K562 (cell line): ENCODE results near the gene LDLRAD3. TPM values are rescaled to one million over a fixed set of nuclear protein-coding genes. Genes with fewer than 3 reads are reported as not detected.

Source experiments
- ATAC-seq: fragments of 200-7000 bp; cut with Tn5 transposase; 3 replicates; pipeline ENCODE4 v1.9.1; 2020; ENCODE audit warnings: moderate library complexity
- BruUV-seq: library from RNA; stranded (reverse); fragments of 400-500 nt; replicated peaks from 2 replicates; lab custom pipeline; 2021; lab: Mats Ljungman, UMichigan
- CTCF ChIA-PET: fragments of 300-600 bp; formaldehyde crosslinking; extraction: SDS; loops from one replicate; lab custom pipeline; 2021; ENCODE audit warnings: low intra/inter-chr PET ratio; lab: Yijun Ruan, JAX
- POLR2A ChIA-PET: fragments of 300-600, 350-650 bp; sonication (Branson Sonifier 250); formaldehyde crosslinking; extraction: SDS; loops from one replicate; lab custom pipeline; 2021; ENCODE audit warnings: antibody characterized with exemption, inconsistent platforms; lab: Yijun Ruan, JAX
- DNase-seq, 4 experiments: peaks; one replicate each; pipeline versions ENCODE4 v3.0.0 to v3.0.0-alpha.2; 2011 to 2018; ENCODE audit warnings: low spot score in 3 of 4, mixed read lengths in 3 of 4; ENCODE audit errors: extremely low read depth in 1 of 4
- FAIRE-seq: peaks from 2 replicates; lab custom pipeline; 2011; peaks lifted over from hg19 to GRCh38; lab: Jason Lieb, UNC
- H2AFZ ChIP-seq: 2 replicates; pipeline ENCODE4 v1.6.0; 2011; ENCODE audit warnings: low read depth, low read length, control low read depth, inconsistent platforms
- H3K27ac ChIP-seq: fragments of 200-600 bp; 3 replicates; pipeline ENCODE4 v1.8.0; 2011; ENCODE audit warnings: low read depth, mild to moderate bottlenecking, control low read depth, inconsistent platforms, low read length, moderate library complexity, mixed read lengths; ENCODE audit errors: extremely low read depth
- H3K27me3 ChIP-seq, 2 experiments: fragments of 300-600 bp in 1 of 2; 2 replicates in 1 of 2; 3 replicates in 1 of 2; pipeline versions ENCODE4 v1.6.0 to v1.8.0; 2011; ENCODE audit warnings: inconsistent platforms in 2 of 2, low read length in 2 of 2, mild to moderate bottlenecking in 1 of 2, mixed read lengths in 1 of 2, moderate library complexity in 1 of 2; ENCODE audit not compliant: control insufficient read depth in 2 of 2, insufficient read depth in 2 of 2
- H3K36me3 ChIP-seq: fragments of 300-600 bp; 3 replicates; pipeline ENCODE4 v1.8.0; 2011; ENCODE audit warnings: mild to moderate bottlenecking, low read length, inconsistent platforms; ENCODE audit not compliant: control insufficient read depth, insufficient read depth
- H3K4me1 ChIP-seq, 2 experiments: fragments of 200-600 bp in 1 of 2; replicated peaks in 1 of 2; 2 replicates in 1 of 2; 3 replicates in 1 of 2; pipeline versions ENCODE4 v1.5.1 to v1.8.0; 2011; ENCODE audit warnings: inconsistent platforms in 2 of 2, low read length in 2 of 2, mild to moderate bottlenecking in 1 of 2, mixed read lengths in 1 of 2, moderate library complexity in 1 of 2; ENCODE audit not compliant: control insufficient read depth in 2 of 2, insufficient read depth in 2 of 2
- H3K4me2 ChIP-seq: 2 replicates; pipeline ENCODE4 v1.6.1; 2011; ENCODE audit warnings: low read length, control low read depth, inconsistent platforms, mixed read lengths; ENCODE audit not compliant: insufficient read depth
- H3K4me3 ChIP-seq: fragments of 200-600 bp; sonication (generic), shearing (Covaris generic); 2 replicates; pipeline ENCODE4 v1.5.1; 2016; ENCODE audit warnings: control low read depth, inconsistent platforms
- H3K79me2 ChIP-seq: fragments of 200-600 bp; 3 replicates; pipeline ENCODE4 v1.8.0; 2011; ENCODE audit warnings: low read length, inconsistent platforms; ENCODE audit not compliant: control insufficient read depth, insufficient read depth
- H3K9ac ChIP-seq, 2 experiments: 2 replicates each; pipeline versions ENCODE4 v1.6.0 to v1.6.1; 2011; ENCODE audit warnings: low read depth in 2 of 2, low read length in 2 of 2, control low read depth in 1 of 2, inconsistent platforms in 1 of 2, mild to moderate bottlenecking in 1 of 2, mixed read lengths in 1 of 2; ENCODE audit not compliant: insufficient read depth in 1 of 2
- H3K9me1 ChIP-seq: one replicate; pipeline ENCODE4 v1.6.0; 2011; ENCODE audit warnings: inconsistent platforms, mild to moderate bottlenecking, low read length, moderate library complexity; ENCODE audit not compliant: control insufficient read depth, insufficient read depth
- H3K9me3 ChIP-seq: replicated peaks from 2 replicates; pipeline ENCODE4 v1.5.1; 2011; ENCODE audit warnings: low read depth, low read length, inconsistent platforms; ENCODE audit not compliant: control insufficient read depth, insufficient read depth
- H4K20me1 ChIP-seq: replicated peaks from 2 replicates; pipeline ENCODE4 v1.6.1; 2011; ENCODE audit warnings: low read length, inconsistent platforms, mixed read lengths; ENCODE audit not compliant: control insufficient read depth, insufficient read depth
- ELF1 ChIP-seq: fragments of 200-800 bp; sonication (Bioruptor generic); IDR thresholded peaks from 2 replicates; pipeline ENCODE4 v1.6.1; 2016; ENCODE audit warnings: missing genetic modification characterization, missing compliant biosample characterization
- GATAD2B ChIP-seq: fragments of 450-650 bp; IDR thresholded peaks from 2 replicates; pipeline ENCODE4 v1.6.1; 2017; ENCODE audit warnings: mild to moderate bottlenecking, borderline replicate concordance
- ID3 ChIP-seq, 2 experiments: fragments of 250-450 bp in 1 of 2; fragments of 450-650 bp in 1 of 2; sonication (Bioruptor Pico) in 1 of 2; IDR thresholded peaks; 2 replicates each; pipeline versions ENCODE4 v1.6.1 to v1.8.0; 2016 to 2021; ENCODE audit warnings: mild to moderate bottlenecking in 2 of 2, moderate library complexity in 2 of 2, missing compliant biosample characterization in 1 of 2, missing genetic modification characterization in 1 of 2
- MTA2 ChIP-seq: fragments of 450-650 bp; IDR thresholded peaks from 2 replicates; pipeline ENCODE4 v1.6.1; 2016; ENCODE audit warnings: low read depth
- MYBL2 ChIP-seq, 2 experiments: fragments of 450-650 bp in 1 of 2; sonication (generic) in 1 of 2; formaldehyde crosslinking in 1 of 2; IDR thresholded peaks; 2 replicates each; pipeline versions ENCODE4 v1.6.1 to v1.8.1; 2017 to 2022; ENCODE audit warnings: borderline replicate concordance in 1 of 2, inconsistent platforms in 1 of 2, low read depth in 1 of 2, mild to moderate bottlenecking in 1 of 2, missing genetic modification reagents in 1 of 2, moderate library complexity in 1 of 2
- SIN3A ChIP-seq, 2 experiments: fragments of 150-350 bp in 1 of 2; IDR thresholded peaks; 2 replicates each; pipeline ENCODE4 v1.6.1; 2011 to 2016; ENCODE audit warnings: borderline replicate concordance in 2 of 2, low read depth in 2 of 2, low read length in 2 of 2, mild to moderate bottlenecking in 2 of 2, moderate library complexity in 2 of 2; ENCODE audit not compliant: control insufficient read depth in 1 of 2
- SIN3B ChIP-seq: fragments of 450-650 bp; IDR thresholded peaks from 2 replicates; pipeline ENCODE4 v1.6.1; 2017; ENCODE audit warnings: low read depth, mild to moderate bottlenecking, moderate library complexity
- ZNF212 ChIP-seq: fragments of 450-650 bp; formaldehyde crosslinking; IDR thresholded peaks from 2 replicates; pipeline ENCODE4 v1.4.0; 2020; ENCODE audit warnings: mild to moderate bottlenecking
- ZNF23 ChIP-seq: fragments of 250-450 bp; sonication (Bioruptor Pico); IDR thresholded peaks from 2 replicates; pipeline ENCODE4 v1.4.0; 2020; ENCODE audit warnings: mild to moderate bottlenecking
- ZNF583 ChIP-seq: fragments of 250-450 bp; sonication (Bioruptor Pico); IDR thresholded peaks from 2 replicates; pipeline ENCODE4 v1.4.0; 2020
- ZNF780A ChIP-seq: fragments of 250-450 bp; sonication (Bioruptor Pico); IDR thresholded peaks from 2 replicates; pipeline ENCODE4 v1.5.0; 2021; ENCODE audit warnings: mild to moderate bottlenecking
- ZNF79 ChIP-seq: fragments of 250-450 bp; sonication (Bioruptor Pico); IDR thresholded peaks from 2 replicates; pipeline ENCODE4 v1.4.0; 2020; ENCODE audit warnings: low read depth, mild to moderate bottlenecking, moderate library complexity
- in situ Hi-C: fragments of 300-500 bp; cut with MboI; formaldehyde crosslinking; loops from 4 replicates; pipeline ENCODE4 v1.15.0; 2018; ENCODE audit warnings: inconsistent platforms, mixed read lengths
- intact Hi-C: fragments of 100-400 bp; cut with micrococcal nuclease; formaldehyde crosslinking; loops from 2 replicates; pipeline ENCODE4 v1.14.2; 2022
- polyA plus RNA-seq, 8 experiments: library from polyadenylated mRNA; depleted of rRNA in 4 of 8; stranded (reverse) in 5 of 8; unstranded in 3 of 8; fragments of >200 nt; fragmentation: Nextera tagmentation in 2 of 8; fragmentation: Illumina TruSeq in 1 of 8; extraction: Ambion mirVana in 2 of 8; extraction: Trizol in 1 of 8; gene quantifications; 2 replicates each; pipeline versions ENCODE4 v1.2.1 to v1.2.3, GENCODE V29; 2011 to 2014; ENCODE audit warnings: inconsistent platforms in 1 of 8, missing spikeins in 1 of 8
- total RNA-seq, 7 experiments: library from RNA; depleted of rRNA in 6 of 7; stranded (reverse); fragments of >200 nt in 6 of 7; fragmentation: Illumina TruSeq in 2 of 7; extraction: Trizol in 2 of 7; gene quantifications; 2 replicates each; pipeline versions ENCODE4 v1.2.1 to v1.2.3, GENCODE V29; 2011 to 2021; ENCODE audit warnings: low replicate concordance in 1 of 7
- TF ChIP-seq, protein P1 (sequence below): fragments of 250-450 bp; sonication (Bioruptor Pico); IDR thresholded peaks from 2 replicates; pipeline ENCODE4 v1.9.0; 2021; ENCODE audit warnings: mild to moderate bottlenecking, inconsistent platforms
- TF ChIP-seq, protein P2 (sequence below): sonication (generic); formaldehyde crosslinking; IDR thresholded peaks from 2 replicates; pipeline ENCODE4 v1.8.0; 2022; ENCODE audit warnings: missing genetic modification reagents, mild to moderate bottlenecking, borderline replicate concordance
- TF ChIP-seq, protein P3 (sequence below): fragments of 450-650 bp; IDR thresholded peaks from 2 replicates; pipeline ENCODE4 v1.6.1; 2016; ENCODE audit warnings: antibody characterized with exemption

LDLRAD3 gene
- total and polyA plus RNA-seq, 9 of the 15 experiments (the other 6 are each of a cell fraction or from before 2014, with no cell fraction given) = 0.73 to 7.2 (median 3.5) TPM

- Histone ChIP-seq H3K9ac (no peak overlapping the region), H4K20me1 (no peaks in the 10 kb centered on the region), H3K4me2 (no peak overlapping the region), H3K79me2 (no peaks in the 10 kb centered on the region), H3K4me1 (no peaks in the 10 kb centered on the region), H3K9me3 (no peaks in the 10 kb centered on the region), H2AFZ (no peak overlapping the region), H3K27ac (no peak overlapping the region), H3K36me3 (no peaks in the 10 kb centered on the region), H3K27me3 (no peaks in the 10 kb centered on the region; a peak in 2 of 5 replicates), H3K9me1 (no peaks in the 10 kb centered on the region), H3K4me3 (no peak overlapping the region)
- CTCF ChIA-PET = interaction anchor here (0.6 kb wide), 1 partner anchor 57 kb away, joined by 3 read pairs; no protein-coding TSS in a partner anchor
- no peak for ATAC-seq
- POLR2A ChIA-PET = no interaction called here
- intact Hi-C loops = no loop called here
- no TSS peak for BruUV-seq
- DNase-seq = no peak
- in situ Hi-C loops = no loop called here
- FAIRE-seq = no peak
- TF ChIP-seq ZNF79 (CRISPR knock-in tag) (no peak), ZNF583 (CRISPR knock-in tag) (no peak), ZNF212 (CRISPR knock-in tag) (no peak), MTA2 (no peak), GATAD2B (no peak), ZNF23 (CRISPR knock-in tag) (no peak), SIN3B (no peak), ID3 (CRISPR knock-in tag; IDR thresholded peaks at IDR 0.05) (no peak), ID3 (tag; IDR thresholded peaks at IDR 0.05) (no peak), SIN3A (IDR thresholded peaks at IDR 0.05; ENCODE audit: borderline replicate concordance in 2 of 2, control insufficient read depth in 1 of 2, low read depth in 2 of 2, low read length in 2 of 2) (no peak), ELF1 (no peak), MYBL2 (IDR thresholded peaks at IDR 0.05; ENCODE audit: low read depth) (no peak), MYBL2 (CRISPR knock-in tag; IDR thresholded peaks at IDR 0.05; ENCODE audit: borderline replicate concordance) (no peak), ZNF780A (CRISPR knock-in tag) (no peak)
- TF ChIP-seq, protein P1, sequence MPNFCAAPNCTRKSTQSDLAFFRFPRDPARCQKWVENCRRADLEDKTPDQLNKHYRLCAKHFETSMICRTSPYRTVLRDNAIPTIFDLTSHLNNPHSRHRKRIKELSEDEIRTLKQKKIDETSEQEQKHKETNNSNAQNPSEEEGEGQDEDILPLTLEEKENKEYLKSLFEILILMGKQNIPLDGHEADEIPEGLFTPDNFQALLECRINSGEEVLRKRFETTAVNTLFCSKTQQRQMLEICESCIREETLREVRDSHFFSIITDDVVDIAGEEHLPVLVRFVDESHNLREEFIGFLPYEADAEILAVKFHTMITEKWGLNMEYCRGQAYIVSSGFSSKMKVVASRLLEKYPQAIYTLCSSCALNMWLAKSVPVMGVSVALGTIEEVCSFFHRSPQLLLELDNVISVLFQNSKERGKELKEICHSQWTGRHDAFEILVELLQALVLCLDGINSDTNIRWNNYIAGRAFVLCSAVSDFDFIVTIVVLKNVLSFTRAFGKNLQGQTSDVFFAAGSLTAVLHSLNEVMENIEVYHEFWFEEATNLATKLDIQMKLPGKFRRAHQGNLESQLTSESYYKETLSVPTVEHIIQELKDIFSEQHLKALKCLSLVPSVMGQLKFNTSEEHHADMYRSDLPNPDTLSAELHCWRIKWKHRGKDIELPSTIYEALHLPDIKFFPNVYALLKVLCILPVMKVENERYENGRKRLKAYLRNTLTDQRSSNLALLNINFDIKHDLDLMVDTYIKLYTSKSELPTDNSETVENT (CRISPR knock-in tag) = no peak
- TF ChIP-seq, protein P2, sequence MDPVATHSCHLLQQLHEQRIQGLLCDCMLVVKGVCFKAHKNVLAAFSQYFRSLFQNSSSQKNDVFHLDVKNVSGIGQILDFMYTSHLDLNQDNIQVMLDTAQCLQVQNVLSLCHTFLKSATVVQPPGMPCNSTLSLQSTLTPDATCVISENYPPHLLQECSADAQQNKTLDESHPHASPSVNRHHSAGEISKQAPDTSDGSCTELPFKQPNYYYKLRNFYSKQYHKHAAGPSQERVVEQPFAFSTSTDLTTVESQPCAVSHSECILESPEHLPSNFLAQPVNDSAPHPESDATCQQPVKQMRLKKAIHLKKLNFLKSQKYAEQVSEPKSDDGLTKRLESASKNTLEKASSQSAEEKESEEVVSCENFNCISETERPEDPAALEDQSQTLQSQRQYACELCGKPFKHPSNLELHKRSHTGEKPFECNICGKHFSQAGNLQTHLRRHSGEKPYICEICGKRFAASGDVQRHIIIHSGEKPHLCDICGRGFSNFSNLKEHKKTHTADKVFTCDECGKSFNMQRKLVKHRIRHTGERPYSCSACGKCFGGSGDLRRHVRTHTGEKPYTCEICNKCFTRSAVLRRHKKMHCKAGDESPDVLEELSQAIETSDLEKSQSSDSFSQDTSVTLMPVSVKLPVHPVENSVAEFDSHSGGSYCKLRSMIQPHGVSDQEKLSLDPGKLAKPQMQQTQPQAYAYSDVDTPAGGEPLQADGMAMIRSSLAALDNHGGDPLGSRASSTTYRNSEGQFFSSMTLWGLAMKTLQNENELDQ (CRISPR knock-in tag) = no peak
- TF ChIP-seq, protein P3, sequence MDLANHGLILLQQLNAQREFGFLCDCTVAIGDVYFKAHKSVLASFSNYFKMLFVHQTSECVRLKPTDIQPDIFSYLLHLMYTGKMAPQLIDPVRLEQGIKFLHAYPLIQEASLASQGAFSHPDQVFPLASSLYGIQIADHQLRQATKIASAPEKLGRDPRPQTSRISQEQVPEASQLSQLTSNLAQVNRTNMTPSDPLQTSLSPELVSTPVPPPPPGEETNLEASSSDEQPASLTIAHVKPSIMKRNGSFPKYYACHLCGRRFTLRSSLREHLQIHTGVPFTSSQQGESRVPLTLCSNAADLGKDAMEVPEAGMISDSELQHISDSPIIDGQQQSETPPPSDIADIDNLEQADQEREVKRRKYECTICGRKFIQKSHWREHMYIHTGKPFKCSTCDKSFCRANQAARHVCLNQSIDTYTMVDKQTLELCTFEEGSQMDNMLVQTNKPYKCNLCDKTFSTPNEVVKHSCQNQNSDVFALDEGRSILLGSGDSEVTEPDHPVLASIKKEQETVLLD = no peak
Measured at GRCh38 chr11:35912883-35913624, 30.8 kb upstream of the LDLRAD3 start.
